AG08396 (cell line): ENCODE results near the gene VSNL1.

ENCODE experiments used
- DNase-seq: peaks from one replicate; pipeline ENCODE4 v3.0.0; 2012; ENCODE audit warnings: low spot score, mixed read lengths

VSNL1 gene

DNA sequence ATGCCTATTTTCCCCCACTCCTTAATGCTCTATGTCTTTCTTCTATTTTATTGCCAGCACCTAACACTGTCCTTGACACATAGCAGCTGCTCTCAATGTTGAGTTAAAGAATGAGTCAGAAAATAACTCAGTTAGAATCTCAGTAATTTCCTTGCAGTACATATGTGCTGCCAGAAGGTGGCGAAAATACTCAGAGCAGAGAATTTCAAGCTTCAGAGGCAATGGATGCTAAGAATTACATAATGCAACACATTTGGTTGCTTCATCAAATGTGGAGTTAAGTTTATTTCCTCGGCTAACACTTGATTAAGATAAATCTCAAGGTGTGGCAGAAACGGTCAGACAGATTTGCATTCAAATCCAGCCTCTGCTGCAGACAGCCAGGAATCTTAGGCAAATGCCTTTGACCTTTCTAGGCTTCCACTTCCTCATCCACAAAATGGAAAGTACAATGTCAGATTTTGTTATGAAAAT is 105.6 kb downstream of the VSNL1 start:
- peak; percentile 49 for DNase-seq

DNA sequence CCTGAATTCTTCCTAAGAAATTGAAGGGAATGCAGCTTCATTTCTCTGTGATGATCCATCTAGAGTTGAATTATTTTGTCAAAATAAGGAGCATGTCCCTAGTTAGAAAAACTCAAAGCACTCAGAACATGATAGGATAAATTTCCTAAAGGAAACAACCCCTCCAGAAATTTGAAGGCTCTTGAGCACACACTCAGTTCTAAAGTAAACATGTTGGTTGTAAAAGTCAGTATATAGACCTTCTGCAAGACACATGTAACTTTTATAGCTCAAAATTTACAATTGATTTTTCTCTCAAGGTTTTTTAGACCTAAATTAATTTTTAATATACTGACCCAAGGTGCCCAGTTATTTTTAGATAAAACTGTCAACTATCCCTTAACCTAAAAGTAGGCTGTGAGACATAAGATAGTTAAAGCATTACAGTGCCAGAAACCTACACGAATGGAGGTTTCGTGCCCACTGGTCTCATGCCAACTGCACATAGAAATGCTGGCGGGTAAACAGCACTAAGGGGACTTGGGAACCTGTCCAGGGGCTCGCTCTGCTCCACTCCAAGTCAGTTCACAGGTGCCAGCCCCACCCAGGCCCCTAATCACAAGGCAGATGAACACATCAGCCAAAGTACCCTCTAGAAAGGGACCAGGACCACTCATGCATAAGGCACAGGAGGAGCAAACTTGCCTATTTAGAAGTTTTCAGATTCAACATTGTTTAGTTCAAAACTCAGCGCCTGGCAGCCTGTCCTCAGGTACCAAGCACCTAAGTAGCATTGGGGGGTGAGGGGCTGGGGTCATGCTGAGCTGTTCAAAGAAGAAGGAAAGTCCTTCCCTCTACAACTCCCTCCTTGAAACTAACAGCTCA is 106.6 kb downstream of the VSNL1 start:
- DNase-seq, result no peak

DNA sequence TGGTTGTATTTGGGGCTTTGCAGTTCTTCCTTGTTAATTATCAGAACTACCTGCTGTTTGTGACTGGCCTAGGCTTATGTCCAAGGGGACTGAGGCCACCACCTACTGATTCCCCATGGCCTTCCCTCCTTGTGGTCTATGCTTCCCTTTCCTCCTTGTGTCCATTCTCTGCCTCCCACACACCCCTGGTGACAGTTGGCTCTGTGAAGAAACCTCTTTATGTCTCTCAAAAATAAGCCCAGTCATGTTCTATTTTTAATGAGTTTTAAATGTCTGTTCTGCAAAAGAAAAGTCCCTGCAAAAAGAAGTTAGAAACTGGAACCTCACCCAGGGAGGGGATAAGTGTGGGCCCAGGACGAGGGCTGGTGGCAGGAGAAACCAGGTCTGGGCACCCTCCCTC is 108.1 kb downstream of the VSNL1 start:
- no peak for DNase-seq

GRCh38 chr2:17649026-17649425 is 108.5 kb downstream of the VSNL1 start:
- no peak for DNase-seq

DNA sequence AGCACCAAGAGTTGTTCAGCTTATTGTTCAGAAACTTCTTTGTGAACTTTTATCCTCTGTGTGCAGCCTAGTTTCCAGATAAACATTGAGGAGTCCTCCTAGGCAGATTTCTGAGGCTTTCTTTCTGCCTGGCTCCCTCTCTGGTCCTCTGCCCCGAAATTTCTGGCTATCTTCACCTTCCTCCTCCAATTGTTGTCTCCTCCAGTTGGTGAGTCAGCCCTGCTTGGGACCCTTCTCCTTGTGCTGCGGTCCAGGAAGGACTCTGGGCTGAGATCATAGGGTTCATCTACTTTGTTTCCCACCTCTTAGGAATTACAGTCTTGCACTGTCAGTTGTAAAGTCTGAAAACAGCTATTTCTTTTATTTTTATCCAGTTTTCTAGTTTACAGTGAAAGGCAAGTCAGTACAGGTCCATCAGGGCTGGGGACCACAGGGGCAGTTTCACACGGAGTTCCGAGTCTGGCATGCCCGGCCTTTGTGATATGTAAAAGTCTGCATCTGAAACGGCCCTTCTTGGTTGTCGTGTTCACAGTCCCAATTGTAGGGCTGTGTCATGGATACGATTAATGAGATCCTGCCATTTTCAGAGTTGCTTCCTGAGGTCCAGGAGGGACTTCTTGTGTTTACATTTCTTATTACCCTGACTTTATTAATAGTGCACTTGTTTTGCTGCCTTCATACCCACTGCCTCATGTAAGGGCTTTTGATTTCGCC is 112.3 kb downstream of the VSNL1 start:
- DNase-seq, result no peak

DNA sequence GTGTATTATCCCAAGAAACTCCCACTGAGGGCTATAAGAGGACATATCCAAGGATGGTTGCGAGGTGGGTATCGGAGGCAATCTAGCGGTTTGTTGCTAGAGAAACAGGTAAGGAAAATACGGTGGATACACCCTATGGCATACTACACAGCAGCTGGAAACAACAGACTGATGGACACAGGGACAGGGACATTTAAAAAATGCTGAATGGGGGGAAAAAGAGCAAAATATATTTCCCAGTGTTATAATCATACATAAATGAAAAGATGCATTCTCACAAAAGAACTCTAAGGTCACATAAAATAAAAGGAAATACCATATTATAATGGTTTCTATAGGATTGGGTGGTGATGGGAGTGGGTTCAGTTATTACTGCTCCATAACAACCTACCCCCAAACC is 117.3 kb downstream of the VSNL1 start:
- no peak for DNase-seq

DNA sequence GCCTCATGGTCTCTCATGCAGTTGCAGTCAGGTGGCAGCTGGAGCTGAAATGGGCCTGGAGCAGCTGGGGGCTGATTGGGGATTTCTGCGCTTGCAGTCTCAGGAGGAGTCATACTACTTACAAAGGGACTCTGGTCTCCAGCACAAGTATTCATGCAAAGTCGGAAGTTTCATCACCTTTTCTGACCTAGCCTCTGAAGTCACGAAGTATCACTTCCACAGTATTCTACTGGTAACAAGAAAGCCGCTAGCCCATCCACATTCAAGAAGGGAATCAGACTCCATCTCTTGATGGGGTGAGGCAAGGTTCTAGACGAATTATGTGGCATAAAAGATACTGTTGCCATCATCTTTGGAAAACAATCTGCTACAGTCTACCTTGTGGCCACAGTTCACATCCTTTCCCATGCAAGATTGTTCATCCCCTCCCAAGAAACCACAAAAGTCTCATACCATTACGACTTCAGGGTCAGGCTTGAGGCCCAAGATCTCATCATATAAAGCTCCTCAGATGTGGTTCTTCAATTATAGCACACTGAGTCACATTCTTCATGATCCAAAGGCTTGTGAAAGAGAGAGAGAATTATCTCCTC is 117.9 kb downstream of the VSNL1 start:
- DNase-seq, result no peak

DNA sequence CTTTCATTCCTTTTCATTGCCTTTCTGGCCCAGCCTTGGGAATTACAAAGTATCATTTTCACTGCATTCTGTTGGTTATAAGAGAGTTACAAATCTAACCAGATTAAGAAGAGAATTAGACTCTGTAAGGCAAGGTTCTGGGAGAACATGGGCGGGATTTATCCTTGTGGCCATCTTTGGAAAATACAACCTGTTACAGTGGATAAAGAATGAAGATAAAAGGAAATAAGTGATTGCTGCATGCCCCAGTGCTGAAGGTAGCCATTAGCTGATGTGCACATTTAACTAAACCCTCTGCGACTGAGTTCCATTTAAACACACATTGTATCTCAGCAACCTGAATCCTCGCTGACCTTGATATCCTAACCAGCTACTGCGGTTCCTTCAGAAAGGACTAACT is 119.7 kb downstream of the VSNL1 start:
- DNase-seq, result no peak

- no peak for DNase-seq
Measured at GRCh38 chr2:17661460-17661859, 121.0 kb downstream of the VSNL1 start.

GRCh38 chr2:17662723-17663122 is 122.2 kb downstream of the VSNL1 start:
- no peak for DNase-seq

DNA sequence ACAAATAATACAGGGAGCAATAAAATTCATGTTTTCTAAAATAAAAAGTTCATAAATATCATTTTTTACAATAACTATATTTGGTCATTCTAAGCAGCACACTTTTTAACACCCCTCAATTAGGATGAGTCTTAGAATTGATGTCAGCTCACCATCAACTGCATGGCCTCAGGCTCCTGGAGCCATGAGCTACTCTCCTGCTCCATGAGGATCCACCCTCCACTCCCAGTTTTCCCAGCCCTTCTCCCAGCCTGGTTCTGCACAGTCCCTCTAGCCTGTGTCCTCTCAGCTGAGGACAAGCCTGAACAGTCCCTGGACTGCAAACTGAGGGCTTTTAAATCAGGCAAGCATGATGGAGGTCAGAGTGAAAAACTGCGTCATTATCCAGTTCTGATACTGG is 124.0 kb downstream of the VSNL1 start:
- no peak for DNase-seq

- DNase-seq, result no peak
Measured at GRCh38 chr2:17667898-17668297, 127.4 kb downstream of the VSNL1 start.

DNA sequence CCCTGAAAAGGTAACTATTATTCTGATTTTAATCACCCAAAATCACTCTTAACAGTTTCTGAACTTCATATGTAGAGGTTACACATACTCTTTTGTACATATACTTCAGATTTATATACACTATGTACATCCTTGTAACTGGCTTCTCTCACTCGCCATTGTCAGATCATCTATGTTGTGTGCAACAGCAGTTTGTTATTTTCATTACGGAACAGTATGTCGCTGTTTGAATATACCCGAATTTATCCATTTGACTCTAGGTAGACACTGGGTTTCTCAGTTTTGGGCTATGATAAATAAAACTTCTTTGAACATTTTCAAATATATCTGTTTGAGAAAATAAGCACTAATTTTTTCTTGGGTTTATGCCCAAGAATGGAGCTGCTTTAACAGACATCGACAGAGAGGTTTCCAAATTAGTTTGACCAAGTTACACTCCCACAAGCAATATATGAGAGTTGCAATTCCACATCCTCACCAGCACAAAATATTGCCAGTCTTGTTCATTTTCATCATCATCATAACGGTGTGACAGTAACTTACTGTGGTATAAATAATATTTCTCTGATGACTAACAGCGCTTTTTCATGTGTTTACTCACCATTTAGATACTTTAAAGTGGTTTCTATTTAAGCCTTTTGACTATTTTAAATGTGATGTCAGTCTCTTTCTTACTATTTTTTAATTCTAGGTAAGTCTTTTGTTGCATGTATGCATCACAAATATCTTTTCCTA is 132.3 kb downstream of the VSNL1 start:
- DNase-seq, result peak; percentile 23

DNA sequence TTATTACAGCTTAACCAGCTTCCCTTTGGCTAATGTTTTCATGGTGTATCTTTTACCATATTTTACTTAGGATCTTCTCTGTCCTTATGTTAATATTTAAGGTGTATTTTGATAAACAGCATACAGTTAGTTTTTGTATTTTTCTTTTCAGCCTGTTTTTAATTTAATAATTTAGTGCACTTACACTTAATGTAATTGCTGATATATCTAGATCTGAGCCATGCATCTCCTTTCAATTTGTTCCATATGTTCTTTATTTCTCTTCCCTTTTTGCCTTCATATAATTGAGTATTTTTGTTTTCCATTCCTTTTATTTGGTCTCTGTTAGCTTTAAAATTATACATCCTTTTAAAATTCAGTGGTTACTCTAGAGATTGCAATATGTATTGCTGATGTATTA is 134.3 kb downstream of the VSNL1 start:
- DNase-seq, result no peak

DNA sequence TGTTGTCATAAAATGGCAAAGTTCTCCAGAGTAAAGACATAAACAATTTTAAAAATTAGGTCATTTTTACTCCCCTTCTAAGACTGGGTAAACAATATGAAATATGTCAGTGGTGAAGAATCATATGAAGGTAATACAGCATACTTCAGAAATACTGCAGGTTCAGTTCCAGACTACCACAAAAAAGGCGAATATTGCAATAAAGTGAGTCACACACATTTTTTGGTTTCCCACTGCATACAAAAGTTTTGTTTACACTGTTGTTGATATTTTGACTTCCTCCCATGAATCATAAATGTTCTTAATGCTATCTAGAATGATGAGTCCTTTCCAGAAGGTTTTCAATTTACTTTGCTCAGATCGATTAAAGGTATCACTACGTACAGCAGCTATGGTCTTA is 139.6 kb downstream of the VSNL1 start:
- DNase-seq, result no peak

DNA sequence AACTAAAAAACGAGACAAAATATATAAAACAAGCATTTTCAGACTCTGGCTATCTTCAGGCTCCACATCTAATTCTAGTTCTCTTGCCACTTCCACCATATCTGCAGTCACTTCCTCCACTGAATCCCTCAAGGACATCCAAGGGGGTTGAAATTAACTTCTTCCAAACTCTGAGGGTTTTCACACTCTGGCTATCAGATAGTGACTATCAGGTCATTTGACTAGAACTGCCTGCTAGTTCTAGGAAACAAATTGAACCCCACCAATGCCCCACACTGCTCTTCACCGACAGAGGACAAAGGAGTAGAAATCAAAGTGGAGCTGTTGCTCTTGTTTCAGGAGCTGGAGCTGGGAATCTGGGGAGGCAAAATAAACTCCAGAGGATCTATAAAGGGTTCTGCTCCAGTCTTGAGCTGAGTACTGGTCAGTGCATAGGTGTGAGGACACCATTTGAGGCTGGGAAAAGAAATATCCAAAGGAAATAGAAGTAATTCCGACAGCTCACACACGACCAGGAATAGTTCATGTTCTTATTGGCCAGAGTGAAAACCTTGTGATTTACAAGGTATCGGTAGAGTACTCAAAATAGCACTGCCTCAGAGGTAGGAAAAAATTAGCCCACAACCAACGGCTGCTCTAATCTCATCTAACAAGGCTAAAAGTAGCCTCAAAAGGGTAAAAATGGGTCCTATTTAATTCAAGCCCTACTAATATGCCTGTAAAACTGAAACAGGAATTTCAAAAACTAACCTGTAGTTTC is 141.8 kb downstream of the VSNL1 start:
- DNase-seq, result no peak

- no peak for DNase-seq
Measured at GRCh38 chr2:17683981-17684380, 143.5 kb downstream of the VSNL1 start.

- no peak for DNase-seq
Measured at GRCh38 chr2:17688600-17688999, 148.1 kb downstream of the VSNL1 start.

GRCh38 chr2:17689010-17689409 is 148.5 kb downstream of the VSNL1 start:
- DNase-seq, result no peak

GRCh38 chr2:17690776-17691175 is 150.3 kb downstream of the VSNL1 start:
- DNase-seq, result no peak
